Glomerular endothelial cell (primary cell): ENCODE results near the gene CALML6. TPM values are rescaled to one million over a fixed set of nuclear protein-coding genes. Genes with fewer than 3 reads are reported as not detected.
"Not testable (repeated sequence)": the region's sequence is repeated elsewhere in the genome, so short reads cannot be mapped to it uniquely, and the experiment has no call there.

ENCODE experiments used
- DNase-seq: peaks from one replicate; pipeline ENCODE4 v3.0.0-alpha.2; 2011; ENCODE audit warnings: low read depth, low spot score; ENCODE audit errors: extremely low read depth
- total RNA-seq: library from RNA; depleted of rRNA; stranded (reverse); fragments of >200 nt; gene quantifications from 2 replicates; pipeline ENCODE4 v1.2.3, GENCODE V29; 2015

CALML6 gene
- total RNA-seq, 1 donor from 2014 or later, result 0.18 TPM

DNA sequence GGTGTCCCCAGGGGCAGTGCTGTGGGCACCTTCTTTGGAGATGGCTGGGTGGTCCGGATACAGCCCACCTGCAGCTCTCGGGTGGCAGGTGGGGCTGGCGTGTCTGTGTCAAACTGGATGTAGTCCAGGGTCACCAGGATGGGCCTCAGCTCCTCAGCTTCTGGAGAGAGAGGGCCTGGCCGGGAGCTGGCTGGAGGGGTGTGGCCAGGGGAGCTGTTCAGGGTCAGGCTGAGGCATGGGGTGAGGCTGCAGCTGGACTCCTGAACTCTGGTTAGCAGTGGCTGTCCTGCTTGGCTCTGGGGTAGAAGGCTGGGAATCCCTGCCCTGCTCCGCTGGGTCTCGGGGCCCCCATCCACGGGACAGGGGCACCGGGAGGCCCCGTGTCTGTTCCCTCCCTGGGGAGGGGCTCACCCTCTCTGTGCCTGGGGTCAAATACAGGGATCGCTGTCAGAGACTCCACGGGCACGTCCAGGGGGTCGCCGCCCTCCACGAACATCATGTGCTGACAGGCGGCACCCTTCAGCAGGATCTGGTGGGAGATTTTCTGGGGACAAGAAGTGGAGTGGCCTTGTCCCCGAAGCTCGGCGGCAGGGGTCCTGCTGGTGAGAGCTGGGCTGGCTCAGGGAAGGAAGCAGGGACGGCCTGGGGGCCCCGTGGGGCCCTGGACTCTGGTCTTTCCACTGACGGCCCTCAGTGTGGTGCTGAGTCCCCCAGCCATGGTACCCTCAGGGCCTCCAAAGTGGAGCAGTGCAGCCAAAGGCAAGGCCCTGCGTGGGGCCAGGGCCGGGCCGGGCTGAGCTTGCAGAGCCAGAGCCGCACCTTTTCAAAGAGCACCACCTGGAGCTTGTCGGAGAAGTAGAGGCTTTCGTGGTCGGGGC, 8.1 kb downstream of the CALML6 start:
- no peak for DNase-seq

DNA sequence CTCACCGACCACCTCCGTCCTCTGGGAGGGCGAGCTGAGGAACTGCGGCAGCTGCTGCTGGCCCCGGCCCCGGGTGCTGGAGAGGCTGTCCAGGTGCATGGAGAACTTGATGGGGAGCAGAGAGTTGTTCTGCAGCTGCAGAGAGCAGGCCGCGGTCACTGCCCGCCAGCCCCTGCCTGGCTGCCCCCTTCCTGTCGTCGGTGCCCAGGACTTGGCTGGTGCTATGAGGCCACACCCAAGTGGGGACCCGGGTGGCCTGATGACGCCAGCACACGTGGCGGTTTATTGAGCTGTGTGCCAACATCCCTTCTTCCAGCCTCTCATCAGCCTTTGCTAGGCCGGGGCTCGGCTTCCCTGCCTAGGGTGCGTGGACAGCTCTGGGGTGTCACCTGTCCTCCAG, 9.3 kb downstream of the CALML6 start:
- no peak for DNase-seq

DNA sequence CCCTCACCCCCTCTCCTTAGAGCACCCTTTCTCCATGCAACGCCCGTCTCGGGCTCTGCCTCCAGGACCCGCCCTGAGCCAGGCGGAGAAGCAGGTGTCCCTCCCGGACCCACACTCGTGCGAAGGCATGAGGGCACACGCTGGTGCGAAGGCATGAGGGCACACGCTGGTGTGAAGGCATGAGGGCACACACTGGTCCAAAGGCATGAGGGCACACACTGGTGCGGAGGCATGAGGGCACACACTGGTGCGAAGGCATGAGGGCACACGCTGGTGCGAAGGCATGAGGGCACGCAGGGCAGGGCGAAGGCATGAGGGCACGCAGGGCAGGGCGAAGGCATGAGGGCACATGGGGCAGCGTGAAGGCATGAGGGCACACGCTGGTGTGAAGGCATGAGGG, 9.8 kb downstream of the CALML6 start:
- no peak for DNase-seq

DNA sequence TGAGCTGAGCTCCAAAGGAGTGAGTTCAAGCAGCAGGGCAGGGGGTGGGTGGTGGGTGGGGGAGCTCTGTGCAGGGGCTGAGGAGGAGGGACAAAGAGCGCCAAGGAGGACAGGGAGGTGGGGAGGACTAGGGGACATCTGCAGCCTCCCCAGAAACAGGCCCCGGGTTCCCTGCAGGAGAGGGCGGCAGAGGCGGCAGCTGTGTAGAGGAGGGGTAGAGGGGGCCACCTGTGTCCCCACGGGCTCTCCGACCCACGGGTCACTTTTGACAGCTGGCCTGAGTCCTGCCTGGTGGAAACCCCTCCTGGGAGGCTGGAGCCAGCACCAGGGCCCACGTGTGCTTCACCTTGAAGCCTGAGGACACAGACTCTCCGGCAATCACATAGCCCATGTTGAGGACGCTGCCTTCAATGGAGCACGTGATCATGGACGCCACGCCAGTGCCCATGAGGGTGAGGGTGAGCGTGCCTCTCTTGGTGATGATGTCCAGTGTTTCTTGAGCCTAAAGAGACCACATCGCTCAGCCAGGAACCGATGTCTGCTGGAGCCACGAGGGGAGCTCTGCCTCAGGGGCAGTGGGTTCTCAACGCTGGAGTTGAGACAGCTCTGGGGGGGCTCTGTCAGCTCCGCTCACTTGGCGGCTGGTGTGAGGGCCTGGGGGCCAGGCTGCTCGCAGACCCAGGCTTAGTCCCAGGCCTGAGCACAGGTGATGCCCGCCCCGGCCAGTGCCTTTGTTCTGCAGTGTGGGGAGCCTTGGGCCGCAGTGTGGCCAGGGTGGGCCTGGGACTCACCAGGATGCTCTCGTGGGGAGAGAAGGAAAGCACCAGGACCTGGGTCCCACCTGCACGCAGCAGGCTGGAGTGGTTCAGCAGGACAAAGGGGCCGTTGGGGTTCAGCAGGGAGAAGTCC, 10.6 kb downstream of the CALML6 start:
- DNase-seq, result no peak

DNA sequence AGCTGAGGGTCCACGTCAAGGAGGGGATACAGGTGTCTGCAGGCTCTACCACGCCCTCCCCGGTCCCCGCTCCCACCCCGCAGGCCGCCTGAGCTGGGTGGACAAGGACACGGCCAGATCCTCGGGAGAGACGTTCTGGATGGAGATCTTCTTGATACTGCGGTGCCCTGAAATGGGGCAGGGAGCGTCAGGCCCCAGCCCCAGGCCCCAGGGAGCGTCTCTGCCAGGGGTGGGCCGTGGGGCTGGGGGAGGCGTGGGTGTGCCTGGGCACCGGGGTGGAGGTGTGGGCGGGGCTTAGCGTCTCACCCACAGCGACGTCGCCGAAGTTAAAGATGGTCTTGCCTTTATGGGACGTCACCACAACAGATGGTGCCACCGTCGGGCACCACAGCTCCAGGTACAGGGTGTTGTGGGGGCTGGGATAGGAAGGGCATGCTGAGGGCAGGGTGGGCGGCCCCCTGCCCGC, 11.3 kb downstream of the CALML6 start:
- DNase-seq, result no peak

- DNase-seq, result no peak
Observed at GRCh38 chr1:1926886-1927660, 12.0 kb downstream of the CALML6 start.

DNA sequence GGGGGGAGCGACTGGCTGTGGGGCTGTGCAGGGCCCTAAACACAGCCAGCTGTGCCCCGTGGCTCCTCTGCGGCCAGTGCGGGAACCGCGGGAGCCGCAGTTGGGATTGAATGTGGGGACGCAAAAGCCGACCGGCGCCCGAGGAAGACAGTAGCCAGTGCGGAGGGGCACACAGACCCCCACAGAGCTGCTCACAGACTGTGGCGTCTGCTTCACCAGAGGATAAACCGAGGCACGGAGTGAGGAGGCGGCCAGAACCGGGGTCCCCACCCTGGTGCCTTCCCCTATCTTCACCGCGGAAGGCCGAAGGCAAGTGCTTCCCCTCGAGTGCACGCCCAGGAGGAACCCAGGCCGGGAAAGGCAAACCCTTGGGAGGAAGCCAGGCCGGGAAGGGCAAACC, 12.7 kb downstream of the CALML6 start:
- DNase-seq, result no peak

- no peak for DNase-seq
Observed at GRCh38 chr1:1928231-1929101, 13.4 kb downstream of the CALML6 start.

GRCh38 chr1:1929102-1929638, 14.1 kb downstream of the CALML6 start:
- no peak for DNase-seq

- DNase-seq, result no peak
Observed at GRCh38 chr1:1929639-1930545, 14.8 kb downstream of the CALML6 start.

DNA sequence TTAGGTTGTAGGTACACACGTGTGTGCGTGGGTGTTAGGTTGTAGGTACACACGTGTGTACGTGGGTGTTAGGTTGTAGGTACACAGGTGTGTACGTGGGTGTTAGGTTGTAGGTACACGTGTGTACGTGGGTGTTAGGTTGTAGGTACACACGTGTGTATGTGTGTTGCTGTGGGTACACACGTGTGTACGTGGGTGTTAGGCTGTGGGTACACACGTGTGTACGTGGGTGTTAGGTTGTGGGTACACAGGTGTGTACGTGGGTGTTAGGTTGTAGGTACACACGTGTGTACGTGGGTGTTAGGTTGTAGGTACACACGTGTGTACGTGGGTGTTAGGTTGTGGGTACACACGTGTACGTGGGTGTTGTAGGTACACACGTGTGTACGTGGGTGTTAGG, 19.8 kb downstream of the CALML6 start:
- DNase-seq, result not testable (repeated sequence)

GRCh38 chr1:1937061-1937460, 22.0 kb downstream of the CALML6 start:
- no peak for DNase-seq

- DNase-seq, result no peak
Observed at GRCh38 chr1:1937549-1938275, 22.7 kb downstream of the CALML6 start.

DNA sequence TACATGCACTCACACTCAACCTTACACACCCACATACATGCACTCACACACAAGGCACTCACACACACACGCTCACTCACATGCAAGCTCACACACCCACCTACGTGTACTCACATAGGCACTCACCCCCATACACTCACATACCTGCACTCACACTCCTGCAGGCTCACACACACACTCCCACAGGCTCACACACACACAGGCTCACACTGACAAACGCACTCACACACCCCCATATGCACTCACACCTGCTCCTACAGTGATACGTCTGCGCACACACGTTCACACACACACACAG, 23.2 kb downstream of the CALML6 start:
- DNase-seq, result no peak

DNA sequence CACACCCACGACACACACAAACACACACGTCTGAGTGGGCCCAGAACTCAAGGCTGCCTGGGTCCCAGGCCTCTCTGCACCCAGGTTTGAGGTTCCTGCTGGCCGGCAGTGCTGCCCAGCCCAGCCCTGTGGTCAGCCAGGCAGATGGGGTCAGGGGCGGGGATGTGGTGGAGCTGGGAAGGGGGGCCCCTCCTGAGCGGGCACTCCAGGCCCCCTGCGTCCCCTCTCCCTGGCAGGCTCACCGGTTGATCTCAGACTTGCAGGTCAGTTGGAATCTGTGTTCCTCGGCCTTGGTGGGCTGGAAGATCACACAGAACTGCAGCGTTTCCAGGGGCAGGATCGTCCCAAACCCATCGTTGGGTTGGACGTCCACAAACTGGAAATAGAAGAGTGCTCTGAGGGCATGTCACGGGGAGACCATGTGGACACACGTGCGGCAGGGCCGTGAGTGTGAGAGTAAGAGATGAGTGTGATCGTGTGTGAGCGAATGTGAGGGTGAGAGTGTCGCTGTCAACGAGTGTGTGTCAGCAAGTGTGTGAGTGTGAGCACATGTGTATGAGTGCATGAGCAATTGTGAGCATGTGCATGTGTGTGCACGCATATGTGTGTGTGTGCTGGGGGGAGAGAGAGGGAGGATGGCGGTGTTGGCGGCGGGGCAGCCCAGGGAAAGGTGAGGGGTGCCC, 23.7 kb downstream of the CALML6 start:
- no peak for DNase-seq

- DNase-seq, result no peak
Observed at GRCh38 chr1:1939296-1940122, 24.4 kb downstream of the CALML6 start.

DNA sequence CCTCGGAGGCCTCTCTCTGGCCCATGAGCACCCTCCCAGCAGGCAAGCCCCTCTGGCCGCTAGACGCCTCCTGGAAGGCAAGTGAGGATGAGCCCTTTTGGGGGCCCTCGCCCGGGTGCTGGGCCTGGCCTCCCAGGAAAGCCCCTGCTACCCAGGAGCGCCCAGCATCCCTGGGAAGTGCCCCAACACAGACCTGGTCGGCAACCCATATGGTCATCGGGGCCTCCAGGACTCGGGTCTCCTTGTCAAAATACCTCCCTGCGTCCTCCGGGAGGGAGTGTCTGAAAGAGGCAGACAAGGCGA, 25.0 kb downstream of the CALML6 start:
- DNase-seq, result no peak
